COLO829 (cell line): Measurements from ENCODE around the gene STING1.
"Not testable (repeated sequence)": the region's sequence is repeated elsewhere in the genome, so short reads cannot be mapped to it uniquely, and the experiment has no call there.

Experiments used
- DNase-seq: peaks from one replicate; pipeline ENCODE4 v3.0.0; 2012; ENCODE audit warnings: low spot score

STING1 gene

DNA sequence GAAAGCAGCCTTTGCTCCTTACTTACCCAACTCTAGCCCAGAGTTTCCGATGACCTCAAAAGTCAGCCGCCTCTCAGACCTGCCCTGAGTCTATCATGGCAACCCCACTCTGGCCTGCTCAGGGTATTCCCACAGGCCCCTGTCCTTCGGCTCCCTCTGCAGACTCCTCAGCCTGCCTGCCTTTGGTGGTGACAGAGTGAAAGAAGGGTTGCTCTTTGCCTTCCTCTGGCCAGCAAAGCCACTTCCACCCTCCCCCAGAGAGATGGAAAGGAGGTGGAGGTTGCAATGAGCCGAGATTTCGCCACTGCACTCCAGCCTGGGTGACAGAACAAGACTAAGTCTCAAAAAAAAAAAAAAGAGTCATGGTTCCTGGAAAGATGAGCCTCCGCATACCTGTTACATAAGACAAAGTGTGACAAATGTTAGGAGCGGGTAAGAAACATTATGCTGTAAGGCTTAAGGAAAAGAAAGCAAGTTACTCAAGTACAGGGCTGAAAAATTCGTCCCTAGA, 14.1 kb downstream of the STING1 start:
- no peak for DNase-seq

DNA sequence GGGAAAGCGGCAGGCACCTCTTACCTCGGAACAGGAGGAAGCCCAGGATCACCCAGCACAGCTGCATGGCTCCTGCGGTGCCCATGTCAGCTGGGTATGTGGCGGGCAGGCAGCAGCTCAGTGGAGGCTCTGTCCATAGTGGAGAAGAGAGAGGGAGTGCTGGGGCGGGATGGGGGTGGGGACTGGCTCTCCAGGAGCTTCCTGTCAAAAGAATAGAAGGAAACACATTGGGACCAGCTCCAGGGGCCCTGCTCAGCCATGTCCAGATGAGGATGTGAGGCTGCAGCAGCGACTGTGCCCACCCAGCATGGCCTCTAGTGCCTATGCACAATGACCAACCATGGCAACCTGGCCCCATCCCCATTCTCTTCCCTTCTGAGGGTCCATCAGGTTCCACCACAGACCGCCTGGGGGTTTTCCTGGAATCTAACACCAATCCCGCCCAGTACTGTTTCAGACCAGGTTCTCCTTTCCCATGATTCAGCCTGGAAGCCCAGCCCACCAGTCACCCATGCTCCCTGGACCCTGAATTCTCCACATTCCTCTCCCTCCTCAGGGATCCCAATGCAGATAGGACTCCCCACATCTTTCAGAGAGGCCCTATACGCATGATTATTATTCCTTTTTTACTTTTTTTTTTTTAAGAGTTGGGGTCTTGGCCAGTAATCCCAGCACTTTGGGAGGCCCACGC, 19.8 kb downstream of the STING1 start, which contains the start of gene ECSCR:
Gene ECSCR, minus strand, starts transcription at position 158 of the 691 bp plus-strand sequence. Its CDS starts 73 bp downstream, at position 85.
- no peak for DNase-seq

DNA sequence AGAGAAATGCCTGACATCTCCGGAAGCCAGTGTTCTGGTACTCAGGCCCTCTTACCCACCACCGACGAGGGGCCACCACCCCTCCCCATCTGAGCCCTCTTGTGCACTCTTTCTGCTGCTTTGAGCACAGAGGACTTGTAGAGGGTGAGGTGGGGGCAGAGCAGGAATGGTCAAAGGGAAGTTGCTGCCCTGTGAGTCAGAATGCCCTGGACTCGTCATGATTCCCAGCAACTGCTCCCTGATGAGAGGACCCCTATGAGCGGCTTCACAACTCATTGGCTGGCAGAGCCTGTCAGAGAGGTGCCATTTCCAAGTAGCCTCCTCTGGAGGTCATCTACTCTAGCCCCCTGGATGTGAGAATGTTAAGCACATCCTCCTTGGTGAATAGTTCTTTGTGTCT, 20.9 kb downstream of the STING1 start:
- DNase-seq, result no peak

DNA sequence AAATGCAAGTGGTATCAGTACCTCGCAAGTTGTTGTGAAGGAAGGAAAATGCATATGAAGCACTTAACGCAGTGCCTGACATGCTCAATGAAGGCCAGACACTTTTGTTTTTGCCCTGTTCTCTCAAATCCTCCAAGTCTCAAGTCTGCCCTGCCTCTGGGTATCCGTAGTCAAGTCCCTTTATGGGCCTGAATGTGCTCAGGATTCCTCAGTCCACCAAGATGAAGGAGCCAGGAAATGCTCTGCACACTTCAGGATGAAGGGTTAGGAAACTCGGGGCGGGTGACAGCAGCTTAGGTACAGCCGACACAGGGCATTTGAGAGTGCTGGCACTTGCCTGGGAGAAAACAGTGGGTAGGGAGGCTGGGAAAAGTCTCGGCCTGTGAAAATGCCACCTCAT, 21.4 kb downstream of the STING1 start:
- no peak for DNase-seq

DNA sequence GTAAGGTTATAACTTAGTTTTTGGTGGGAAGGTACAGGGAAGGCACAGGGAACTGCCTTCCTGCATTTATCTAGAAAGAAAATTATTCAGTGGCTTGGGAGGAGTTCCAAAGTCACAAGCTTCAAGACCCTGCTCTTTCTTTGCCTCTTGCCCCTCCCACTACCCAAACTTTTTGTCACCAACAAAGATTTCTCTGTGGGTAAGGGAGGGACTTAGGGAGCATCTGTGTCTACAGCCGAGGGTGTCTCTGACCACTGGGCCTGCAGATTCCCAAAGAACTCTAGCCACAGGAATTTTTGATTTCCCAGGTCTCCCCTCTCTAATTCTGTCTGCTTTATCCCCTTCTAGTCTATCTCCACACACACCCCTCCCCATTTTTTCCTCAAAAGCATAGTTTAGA, 22.1 kb downstream of the STING1 start:
- DNase-seq, result no peak

DNA sequence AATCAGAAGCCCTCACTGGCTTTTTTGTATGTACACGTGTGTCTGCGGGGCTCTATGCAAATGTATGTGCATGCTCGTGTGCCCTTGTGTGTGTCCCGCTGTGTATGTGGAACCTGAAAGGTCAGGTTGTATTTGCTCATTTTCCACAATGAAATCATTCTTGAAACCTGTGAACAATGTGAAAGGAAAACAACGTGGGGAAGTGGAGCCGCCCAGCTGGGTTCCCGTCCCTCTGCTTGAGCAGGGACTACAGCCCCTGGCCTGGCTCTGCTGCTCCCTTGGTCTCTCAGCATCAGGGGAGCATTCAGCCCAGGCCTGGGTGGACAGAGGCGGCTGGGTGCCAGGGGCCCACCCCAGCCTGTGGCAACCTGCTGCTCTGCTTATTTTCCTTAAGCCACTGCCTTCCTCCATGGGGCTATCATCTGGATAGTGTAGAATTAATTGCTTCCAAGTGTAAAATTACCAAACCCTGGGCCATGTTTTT, 23.1 kb downstream of the STING1 start:
- DNase-seq, result no peak

DNA sequence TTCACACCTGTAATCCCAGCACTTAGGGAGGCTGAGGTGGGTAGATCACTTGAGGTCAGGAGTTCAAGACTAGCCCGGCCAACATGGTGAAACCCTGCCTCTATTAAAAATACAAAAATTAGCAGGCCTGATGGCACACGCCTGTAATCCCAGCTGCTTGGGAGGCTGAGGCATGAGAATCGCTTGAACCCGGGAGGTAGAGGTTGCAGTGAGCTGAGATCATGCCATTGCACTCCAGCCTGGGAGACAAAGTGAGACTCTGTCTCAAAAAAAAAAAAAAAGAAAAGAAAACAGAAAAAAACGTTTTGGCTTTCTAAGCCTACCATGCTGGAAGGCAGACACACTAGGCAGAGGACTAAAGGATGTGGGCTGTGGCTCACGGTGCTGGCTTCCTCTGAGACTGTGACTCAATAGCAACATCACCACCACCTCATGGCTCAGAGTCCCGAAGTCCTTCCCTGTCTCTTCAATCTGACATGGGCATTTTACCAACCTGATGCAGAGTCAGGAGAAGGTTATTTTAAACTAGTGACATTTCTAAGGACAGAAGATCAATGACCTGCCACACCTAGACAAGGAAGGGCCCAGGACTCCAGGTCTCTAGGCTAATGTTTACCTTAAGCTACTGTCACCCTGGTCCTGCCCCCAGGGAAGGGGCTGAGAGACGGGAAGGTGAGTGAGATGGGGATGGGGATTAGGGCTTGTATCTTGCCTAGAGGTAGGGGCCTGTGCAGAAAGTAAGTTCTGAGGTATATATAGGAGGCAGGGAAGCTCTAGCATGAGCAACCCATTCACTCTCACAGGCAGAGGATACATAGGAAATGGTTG, 23.8 kb downstream of the STING1 start:
- DNase-seq, result no peak

DNA sequence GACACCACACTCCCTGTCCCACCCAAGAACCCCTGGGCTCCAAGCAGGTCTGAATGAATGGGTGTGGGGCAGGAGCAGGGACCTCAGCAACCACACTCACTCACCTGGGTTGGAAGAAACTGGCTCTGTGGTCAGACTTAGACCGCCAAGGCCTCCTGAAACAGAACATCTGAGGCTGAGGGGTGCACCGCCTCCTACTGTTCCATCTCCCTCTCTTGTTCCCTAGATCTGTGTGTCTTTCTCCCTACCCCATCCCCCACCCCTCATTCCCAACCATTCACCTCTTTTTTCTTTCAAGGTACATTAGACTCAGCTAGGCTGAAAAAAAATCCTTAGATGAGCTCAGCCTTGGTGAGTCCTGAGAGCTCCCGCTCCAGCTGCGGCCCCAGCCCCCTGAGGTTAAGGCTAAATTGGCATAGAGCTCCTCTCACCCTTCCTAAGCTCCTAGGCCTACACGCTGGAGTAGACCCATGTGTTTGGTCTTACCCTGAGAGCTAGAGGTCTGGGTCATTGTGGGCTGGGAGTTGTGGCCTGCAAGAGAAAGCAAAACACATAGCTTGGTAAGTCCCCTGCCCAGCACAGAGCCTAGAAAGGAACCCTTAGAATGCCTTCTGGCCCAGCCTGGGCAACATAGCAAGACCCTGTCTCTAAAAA, 24.8 kb downstream of the STING1 start:
- DNase-seq, result no peak

DNA sequence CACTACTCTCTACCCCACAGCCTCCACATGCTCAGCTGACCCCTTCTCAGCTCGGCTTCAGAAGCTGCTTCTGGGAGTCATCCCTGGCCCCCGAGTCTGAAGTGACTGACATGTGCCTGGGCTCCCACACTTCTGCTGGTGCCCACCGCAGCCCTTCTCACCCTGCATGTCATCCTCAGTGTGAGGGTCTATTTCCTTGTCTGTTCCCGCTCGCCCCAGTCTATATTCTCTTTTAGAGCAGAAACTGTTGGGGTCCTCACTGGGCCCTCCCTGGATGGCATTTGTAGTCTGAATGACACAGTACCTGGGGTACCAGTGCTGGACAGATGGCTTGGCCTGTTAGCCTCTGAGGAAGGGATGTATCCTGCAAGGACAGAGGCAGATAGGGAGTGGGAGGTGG, 25.3 kb downstream of the STING1 start:
- no peak for DNase-seq

DNA sequence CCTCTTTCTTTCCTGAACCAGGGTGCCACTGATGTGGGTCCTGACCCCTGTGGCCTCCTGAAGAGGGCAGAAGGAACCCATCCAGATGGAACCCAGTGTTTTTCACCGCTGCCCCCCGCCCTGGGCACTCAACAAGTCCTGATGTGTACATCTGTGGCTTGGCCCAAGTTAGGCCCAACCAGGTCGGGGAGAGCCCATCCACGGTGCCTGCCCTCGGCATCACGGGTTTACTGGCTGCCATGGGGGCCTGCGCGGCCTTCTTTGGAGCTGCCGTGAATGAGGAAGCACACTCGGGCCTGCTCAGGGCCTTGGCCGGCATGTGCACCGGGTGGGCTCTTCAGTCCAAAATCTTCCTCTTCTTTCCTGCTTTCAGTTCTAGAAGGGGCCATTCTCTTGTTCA, 25.8 kb downstream of the STING1 start:
- DNase-seq, result no peak

DNA sequence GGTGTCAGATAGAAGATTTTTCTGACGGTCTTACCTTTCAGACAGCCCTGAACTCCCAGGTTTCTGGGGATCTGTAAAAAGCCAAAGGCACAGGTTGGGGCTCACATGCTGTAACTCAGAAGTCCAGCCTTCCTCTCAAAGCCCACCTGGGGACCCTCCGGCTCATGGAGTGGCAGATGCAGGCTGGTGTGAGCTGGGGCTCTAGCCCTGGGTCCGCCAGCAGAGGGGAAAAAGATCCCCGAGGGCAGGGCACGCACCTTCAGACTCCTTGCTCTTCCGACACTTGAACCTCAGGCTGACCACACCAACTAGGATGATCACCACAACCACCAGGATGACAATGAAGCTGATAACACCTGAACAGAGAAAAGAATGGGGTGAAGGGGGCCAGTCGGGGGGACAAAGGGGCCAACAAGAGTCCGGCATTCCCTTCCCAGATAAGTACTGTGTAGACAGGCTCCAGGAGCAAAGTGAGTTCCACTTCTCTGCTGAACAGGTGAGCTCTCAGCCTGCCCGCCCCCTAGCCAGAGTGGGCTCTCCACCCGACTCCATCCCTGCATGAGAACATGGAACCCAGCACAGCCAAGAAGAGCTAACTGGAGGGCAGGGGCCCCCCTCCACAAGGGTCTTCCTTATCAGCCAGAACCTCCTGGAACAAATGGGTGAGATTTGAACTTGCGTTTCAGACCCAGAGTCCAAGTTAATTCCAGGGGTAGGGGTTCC, 27.8 kb downstream of the STING1 start:
- DNase-seq, result no peak

DNA sequence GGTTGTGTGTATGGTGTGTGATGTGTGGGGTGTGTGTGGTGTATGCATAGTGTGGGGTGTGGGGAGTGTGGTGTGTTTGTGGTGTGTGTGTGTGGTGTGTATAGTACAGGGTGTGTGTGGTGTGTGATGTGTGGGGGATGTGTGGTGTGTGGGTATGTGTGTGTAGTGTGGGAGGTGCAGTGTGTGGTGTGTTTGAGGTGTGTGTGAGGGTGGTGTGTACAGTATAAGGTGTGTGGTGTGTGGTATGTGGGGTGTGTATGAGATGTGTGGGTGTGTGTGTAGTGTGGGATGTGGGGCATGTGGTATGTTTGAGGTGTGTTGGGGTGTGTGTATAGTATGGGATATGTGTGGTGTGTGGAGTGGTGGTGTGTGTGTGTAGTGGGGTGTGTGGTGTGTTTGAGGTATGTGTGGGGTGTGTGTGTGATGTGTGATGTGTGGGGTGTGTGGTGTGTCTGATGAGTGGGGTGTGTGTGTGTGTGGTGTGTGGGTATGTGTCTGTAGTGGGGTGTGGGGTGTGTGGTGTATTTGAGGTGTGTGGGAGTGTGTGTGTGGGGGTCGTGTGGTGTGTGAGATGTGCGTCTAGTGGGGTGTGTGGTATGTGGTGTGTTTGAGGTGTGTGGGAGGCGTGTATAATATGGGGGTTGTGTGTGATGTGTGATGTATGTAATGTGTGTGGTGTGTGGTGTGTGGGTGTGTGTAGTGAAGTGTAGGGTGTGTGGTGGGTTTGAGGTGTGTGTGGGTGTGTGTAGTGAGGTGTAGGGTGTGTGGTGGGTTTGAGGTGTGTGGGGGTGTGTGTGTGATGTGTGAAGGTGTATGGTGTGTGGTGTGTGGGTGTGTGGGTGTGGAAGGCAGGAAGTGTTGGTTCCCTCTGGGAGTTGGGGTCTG, 28.6 kb downstream of the STING1 start:
- DNase-seq, result no peak

DNA sequence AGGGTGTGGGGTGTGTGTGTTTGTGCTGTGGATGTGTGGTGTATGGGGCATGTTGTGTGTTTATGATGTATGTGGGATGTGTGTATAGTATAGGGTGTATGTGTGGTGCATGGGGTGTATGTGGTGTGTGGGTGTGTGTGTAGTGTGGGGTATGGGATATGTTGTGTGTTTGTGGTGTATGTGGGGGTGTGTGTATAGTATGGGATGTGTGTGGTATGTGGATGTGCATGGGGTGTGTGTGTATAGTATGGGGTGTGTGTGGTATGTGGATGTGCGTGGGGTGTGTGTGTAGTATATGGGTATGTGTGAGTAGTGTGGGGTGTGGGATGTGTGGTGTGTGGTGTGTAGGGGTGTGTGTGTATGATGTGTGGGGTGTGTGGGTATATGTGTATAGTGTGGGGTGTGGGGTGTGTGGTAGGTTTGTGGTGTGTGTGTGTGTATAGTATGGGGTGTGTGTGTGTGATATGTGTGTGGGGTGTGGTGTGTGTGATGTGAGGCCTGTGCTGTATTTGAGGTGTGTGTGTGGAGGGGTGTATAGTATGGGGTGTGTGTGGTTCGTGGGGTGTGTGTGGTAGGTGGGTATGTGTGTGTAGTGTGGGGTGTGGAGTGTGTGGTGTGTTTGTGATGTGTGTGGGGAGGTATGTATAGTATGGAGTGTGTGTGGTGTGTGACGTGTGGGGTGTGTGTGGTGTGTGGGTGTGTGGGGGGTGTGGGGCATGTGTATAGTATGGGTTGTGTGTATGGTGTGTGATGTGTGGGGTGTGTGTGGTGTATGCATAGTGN, 30.5 kb downstream of the STING1 start:
- no peak for DNase-seq

DNA sequence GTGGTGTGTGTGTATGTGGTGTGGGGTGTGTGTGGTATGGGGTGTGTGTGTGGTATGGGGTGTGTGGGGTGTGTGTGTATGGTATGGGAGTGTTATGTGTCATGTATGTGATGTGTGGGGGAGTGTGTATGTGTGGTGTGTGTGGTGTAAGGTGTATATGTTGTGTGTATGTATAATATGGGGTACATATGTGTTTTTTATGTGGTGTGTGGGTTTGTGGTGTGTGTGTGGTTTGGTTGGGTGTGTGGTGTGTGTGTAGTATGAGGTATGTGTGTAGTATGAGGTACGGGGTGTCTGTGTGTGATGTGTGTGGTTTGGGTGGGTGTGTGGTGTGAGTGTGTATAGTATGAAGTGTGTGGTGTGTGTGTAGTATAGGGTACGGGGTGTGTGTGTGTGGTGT, 31.4 kb downstream of the STING1 start:
- no peak for DNase-seq

DNA sequence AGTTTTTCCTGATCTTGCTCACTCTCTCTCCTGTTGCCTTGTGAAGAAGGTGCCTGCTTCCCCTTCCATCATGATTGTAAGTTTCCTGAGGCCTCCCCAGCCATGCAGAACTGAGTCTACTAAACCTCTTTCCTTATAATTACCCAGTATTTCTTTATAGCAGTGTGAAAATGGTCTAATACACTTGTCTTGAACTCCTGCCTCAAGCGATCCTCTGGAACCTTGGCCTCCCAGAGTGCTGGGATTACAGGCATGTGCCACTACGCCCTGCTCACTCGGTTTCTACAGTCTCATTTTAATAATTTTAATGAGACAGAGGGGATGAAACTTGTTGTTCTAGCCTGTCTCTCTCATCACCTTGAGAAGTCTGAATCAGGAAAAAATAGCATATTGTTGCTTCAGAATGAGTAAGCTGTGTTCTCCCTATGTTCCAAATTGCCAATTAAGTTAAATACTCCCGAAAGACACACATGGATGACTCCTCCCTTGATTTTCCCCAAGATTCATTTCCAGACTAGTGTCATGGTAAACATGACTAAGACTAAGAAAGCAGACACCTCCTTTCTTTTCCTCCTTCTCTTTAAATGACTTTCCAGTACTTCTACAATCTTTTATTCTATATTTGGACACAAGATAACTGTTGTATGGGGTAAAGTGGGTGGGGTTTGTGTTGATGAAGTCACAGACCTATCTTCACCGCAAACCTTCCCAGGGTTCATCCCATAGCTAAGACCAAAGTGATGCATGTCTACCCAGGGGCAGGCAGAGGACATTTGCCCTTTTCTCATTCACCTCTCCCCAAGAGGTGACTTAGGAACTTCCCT, 35.4 kb downstream of the STING1 start:
- DNase-seq, result no peak

DNA sequence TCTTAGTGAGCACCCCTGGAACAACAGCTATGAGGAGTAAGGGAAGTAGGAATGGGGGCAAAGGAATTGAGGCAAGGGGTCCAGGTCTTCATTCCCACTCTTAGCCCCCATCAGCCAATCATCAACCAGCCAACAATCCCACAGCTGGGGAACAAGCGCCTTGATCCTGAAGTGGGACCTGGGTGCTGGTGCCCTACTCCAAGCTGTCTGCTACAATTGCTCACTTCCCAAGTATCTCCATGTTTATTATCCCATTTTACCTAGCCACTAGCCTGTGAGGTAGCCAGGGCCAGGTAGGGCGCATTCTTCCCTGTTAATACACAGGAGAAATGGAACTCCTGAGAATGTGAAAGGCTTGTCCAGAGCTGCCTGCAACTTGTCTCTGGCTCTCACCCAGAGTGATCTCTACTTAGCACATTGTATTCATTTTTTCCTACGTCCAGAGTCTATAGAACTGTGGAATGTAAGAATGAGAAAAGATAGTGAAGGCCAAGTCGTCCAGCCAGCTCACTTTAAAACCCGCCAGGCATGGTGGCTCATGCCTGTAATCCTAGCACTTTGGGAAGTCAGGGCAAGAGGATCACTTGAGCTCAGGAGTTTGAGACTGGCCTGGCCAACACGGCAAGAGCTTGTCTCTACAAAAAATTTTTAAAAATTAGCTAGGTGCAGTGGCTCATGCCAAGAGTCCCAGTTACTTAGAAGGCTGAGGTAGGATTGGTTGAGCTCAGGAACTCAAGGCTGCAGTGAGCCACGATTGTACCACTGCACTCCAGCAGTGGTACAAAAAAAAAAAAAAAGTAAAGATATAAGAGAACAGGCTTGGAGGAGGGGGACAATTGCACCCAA, 37.0 kb downstream of the STING1 start:
- DNase-seq, result no peak

DNA sequence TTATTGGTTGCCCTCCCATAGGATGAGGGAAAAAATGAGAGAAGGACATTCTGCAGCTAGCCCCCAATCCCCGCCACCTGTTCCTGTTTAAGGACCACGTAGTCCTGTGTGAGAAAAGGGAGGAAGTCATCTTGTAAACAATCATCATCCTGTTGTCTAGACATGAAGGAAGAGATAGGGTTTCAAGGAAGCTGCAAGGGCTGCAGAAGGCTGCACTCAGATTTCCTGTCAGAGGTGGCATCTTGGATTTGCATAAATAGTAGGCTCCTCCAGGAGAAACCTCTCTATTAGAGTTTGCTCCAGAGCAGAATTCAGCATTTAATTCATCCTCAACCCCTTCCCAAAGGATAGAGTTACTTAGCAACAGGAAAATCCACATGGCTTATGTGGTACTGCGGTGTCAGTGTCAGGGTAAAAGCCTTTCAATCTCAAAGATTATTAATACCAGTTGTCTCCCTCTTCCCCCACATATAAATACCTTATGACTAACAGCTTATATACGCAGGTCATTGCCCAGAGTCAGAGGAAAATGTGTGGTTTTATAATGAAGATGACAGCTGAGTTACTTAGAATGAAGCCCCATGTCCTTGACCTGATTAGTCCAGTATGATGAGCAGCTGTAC, 38.6 kb downstream of the STING1 start:
- DNase-seq, result no peak

DNA sequence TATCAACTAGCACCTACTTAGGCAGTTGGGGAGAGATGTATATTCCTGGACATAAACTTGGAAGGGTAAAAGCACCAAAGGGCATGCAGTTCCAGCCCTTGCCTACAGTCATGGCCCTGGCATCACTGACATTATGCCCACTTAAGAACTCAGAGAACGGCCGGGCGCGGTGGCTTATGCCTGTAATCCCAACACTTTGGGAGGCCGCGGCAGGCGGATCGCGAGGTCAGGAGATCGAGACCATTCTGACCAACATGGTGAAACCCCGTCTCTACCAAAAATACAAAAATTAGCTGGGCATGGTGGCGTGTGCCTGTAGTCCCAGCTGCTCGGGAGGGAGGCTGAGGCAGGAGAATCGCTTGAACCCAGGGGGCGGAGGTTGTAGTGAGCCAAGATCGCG, 42.1 kb downstream of the STING1 start:
- not testable (repeated sequence) for DNase-seq
